Measurements from ENCODE around the gene RET.

Gene RET

DNA sequence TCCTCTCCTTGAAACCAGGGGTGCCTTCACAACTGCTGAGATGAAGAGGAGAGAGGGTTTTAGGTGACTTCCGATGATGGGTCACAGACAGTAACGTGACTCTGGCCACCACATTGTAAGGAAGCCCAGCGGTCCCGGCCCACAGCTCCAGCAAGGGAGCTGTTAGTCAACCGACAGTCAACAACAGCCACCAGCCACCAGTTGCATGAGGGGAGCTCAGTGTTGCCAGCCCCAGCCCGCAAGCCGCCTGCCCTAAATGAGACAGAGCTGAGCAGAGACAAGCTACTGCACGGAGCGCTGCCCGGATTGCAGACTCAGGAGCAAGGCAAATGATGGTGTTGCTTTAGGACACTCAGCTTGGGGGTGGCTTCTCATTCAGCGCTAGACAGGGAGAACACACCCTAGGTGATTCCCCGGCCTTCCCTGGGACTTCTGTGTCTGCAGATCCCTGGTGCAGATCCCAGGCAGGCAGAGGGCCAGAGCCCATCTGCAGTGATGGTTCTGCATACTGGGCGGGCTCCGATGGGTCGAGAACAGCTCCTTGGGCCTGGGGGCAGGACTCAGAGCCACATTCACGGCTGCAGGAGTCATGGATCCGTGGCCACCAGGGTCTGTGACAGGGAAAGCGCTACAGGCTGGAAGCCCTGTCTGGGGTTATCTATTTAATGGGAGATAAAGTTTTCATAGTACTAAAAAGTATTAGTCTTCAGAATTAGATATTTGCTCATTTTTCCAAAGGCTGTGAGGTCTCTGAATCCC, 14.3 kb upstream of the RET start:
- DNase-seq (ENCODE audit: low spot score): no peak

- no peak for DNase-seq (ENCODE audit: low spot score)
These were observed 12.4 kb upstream of the RET start for GRCh38 chr10:43064331-43065075.

- DNase-seq (ENCODE audit: low spot score): no peak
These were observed 11.6 kb upstream of the RET start for GRCh38 chr10:43065234-43065633.

GRCh38 chr10:43065761-43066160, 11.1 kb upstream of the RET start:
- DNase-seq (ENCODE audit: low spot score): no peak

- no peak for DNase-seq (ENCODE audit: low spot score)
These were observed 10.4 kb upstream of the RET start for GRCh38 chr10:43066481-43066880.

- DNase-seq (ENCODE audit: low spot score): no peak
These were observed 9.3 kb upstream of the RET start for GRCh38 chr10:43067391-43068135.

DNA sequence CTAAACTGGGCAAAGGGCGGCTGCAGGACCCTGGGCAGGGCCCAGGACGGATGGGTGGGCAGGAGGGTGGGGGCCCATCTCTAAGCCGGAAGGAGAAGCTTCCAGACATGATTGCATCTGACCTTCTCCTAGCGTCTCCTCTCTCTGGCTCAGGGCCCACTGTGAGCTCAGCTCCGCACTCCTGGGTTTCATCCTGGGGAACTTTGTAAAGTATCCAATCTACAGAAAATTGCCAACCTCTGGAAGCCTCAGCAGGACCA, 8.8 kb upstream of the RET start:
- no peak for DNase-seq (ENCODE audit: low spot score)

DNA sequence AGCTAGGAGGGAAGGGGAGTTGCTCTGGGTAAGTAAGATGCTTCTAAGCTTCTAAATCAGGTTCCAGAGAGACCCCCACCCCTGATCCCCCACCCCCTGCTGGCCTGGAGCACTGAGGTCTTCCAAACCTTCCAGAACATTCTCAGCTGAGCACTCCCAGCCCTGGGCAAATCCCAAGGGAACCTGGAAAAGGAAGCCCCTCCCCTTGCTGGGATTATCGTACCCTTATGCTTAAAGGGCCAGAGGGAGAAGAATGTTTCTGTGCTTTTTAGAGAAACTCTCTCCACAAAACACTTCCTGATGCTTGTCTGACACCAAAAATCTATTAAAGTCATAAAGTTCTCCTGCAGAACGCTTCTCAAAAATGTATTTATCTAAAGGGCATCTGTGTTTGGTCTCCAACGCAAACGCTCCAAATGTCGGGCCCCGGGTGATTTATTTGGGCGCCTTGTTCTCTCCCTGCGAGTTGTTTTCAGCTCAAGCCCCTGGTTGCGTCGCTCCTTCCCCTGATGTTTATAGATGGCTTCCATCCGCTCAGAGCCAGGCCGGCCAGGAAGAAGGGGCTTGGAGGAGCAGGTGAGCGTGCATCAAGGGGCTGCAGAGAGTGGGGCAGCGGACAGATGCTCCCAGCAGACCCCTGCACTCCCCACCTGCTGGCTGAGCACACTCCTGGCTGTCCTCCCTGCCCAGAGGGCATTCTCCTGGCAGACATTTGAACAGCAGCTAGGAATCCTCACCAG, 8.2 kb upstream of the RET start:
- DNase-seq (ENCODE audit: low spot score): no peak

DNA sequence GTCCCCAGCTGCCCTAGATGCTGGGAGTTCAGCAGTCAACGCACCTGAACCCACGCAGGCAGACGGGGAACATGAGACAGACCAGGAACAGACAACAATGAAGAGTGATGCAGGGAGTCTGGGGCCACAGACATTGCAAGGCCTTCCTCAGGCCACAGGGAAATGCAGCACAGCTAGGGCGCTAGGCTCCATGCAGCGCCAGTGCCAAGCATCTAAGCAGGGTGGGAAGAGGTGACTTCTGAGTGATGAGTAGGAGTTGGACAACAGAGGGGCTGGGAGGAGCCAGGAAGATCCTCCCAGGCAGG, 7.7 kb upstream of the RET start:
- DNase-seq (ENCODE audit: low spot score): no peak

DNA sequence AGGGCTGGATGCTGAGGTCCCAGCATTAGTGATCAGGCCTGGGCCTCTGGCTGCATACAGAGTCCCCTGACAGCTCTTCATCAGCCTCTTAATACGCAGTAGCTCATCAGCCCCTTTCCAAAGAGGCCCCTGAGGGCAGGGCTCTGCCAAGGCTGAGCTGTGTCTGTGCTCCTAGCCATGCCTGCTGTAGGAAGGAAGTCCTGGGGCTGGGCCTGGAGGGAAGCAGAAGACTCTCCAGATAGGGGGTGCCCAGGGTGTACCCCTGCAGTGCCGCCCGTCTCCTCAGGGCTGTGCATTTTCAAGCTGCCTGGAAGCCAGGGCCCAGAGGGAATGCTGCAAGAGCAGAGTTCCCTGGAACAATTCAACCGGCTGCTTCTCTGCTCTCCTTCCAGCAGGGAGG, 7.3 kb upstream of the RET start:
- no peak for DNase-seq (ENCODE audit: low spot score)

DNA sequence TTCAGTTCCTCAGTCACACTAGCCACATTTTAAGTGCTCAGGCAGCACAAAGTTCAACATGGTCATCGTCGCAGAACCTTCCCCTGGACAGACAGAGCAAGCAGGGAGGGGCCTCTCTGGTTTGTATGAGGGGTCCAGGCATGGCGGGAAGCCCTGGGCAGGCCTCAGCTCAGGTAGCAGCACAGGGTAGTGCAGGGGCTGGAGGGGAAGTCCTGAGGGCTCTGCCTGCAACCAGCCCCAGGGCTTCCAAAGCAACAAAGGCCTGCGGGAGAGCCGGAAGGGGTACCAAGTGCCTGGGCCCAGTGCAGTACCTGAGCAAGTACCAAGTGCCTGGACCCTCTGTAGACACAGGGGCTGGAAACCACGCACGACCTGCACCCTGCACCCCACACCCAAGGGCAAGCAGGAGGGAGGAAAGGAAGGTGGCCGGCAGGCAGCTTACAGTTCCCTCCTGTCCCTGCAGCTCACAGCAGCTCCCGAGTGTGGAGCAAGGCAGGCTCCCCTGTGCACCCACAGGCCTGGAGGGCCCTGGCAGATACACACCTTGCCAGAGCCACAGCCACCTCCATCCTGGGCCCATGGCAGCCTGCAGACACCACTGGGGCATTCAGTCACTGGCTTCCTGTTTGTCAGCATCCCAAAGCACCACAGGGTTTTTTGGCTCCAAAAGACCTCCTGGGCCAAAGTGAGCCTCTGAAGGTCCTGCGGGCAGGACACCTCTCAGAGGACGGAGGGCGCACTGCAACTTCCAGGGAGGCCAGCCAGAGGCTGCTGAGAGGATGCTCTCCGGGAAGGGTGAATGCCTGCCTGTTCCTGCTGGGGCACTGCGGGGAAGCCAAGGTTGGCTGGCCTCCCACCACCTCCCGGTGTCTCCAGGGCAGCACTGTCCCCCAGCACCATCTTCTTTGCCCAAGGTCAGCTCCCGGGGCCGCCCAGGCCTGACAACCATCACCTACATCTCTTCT, 6.5 kb upstream of the RET start:
- DNase-seq (ENCODE audit: low spot score): no peak

DNA sequence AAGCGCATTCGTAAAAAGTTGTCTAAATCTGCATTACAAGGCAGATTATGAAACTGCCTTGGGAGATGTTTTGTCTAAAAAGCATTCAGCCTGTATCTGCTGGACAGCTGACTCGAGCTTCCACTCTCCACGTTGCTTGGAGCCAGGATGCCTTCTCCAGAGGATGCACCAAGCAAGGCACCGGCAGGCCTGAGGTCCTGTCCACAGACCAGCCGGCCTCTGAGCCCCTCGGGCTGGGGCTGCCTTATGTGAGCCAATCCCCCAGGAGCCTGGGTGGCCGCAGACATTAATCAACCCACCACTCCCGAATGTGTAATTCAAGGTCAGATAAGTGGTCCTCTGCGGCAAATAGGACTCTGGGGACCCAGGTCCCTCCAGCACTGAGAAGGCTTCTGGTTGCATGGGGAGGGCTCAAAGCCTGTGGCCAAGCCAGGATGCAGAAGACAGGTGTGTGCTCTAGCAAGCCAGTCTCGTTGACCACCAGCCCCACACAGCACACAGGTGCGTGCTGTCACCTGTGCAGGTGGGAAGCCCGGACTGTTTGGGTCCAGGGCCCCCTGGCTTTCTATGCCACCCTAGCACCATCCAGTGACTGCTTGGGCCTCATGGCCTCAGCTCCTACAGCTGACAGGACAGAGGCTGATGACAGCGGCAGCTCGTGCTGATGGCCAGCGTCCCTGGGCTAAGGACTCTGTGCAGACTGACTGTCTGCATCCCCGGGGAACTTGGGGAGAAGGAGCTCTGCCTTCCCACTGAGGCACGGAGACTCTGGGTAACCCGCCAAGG, 4.8 kb upstream of the RET start:
- DNase-seq (ENCODE audit: low spot score): no peak

DNA sequence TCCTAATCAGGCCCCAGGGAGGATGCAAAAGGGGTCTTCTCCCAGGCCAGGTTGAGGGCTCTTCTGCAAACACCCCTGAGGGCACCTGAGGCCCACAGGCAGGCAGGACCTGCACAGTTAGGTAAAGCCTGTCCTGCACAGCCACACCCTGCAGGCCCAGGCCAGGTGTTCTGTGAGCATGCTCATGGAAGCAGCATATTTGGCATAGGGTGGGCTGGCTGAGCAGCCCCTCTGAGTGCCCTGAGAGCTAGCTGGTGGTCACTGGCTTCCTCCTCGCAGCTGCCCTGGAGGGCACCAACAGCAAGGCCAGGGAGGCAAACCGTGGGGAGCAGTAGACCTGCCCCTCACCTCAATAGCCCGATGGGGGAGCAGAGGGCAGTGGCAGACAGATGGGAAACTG, 3.7 kb upstream of the RET start:
- no peak for DNase-seq (ENCODE audit: low spot score)

DNA sequence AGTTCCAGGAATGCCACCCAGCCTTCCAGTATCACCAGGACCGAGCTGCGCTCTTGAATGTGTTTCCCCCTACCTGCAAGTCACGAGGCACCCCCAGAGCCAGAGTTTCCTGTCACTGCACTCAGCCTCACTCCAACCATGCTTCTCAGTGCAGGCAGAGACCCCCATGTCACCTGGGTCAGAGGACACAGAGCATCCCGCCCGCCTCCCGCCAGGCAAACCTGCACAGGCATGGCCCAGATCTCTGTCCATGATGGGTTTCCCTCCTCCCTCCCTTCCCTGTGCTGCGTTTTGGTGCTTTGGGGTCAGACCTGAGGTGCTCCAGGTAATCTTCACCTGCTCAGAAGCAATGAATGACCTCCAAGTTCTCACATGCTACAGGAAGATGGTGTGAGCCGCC, 3.1 kb upstream of the RET start:
- no peak for DNase-seq (ENCODE audit: low spot score)

DNA sequence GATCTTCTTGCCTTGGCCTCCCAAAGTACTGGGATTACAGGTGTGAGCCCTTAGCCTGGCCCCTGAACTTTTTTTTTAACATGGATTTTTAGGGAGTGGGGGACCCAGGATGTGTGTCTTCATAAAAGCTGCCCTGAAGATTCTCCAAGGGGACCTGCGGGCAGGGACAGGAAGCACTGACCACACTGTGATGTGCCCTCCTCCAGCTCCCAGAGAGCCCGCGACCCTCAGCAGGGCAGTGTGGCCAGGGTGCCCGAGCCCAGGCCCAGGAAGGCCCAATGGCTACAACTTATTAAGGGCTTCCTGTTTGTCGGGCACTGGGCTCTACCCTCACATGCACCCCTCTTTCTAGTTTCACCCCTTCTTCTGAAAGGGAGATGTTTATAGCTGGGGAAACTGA, 2.5 kb upstream of the RET start:
- no peak for DNase-seq (ENCODE audit: low spot score)

DNA sequence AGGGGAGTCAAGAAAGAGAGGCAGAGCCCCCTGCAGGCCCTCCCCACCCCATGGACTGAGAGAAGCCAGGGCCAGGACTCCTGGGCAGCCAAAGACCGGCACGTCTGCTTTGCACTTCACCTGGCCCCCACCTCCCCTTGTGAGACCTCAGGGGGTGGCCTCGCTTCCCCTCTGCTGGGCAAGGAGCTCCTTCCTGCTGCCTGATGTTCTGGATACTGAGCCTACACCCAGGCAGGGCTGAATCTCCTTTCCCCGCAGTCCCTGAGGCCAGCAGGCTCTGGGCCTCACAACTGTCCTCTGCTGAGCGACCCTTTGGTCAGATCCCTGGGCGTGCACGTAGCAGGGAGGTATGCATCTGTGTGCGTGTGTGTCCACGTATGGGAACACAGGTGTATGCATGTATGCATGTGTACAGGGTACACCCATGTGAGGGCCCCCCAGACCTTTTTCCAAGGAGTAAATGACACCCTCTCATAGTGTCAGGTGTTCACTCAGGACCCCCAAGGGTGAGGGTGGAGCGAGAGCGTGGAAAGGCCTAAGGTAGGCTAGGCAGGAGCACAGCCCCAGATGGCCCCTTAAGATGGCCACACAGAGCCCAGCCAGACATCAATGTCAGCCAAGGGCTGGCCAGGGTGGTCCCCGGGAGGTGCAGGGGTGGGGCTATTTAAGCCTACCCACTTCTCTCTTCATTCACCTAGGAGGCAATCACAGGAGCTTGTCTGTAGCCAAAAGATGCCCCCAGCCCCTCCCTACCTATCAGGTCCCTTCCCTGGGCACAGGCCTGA, 1.9 kb upstream of the RET start:
- no peak for DNase-seq (ENCODE audit: low spot score)

DNA sequence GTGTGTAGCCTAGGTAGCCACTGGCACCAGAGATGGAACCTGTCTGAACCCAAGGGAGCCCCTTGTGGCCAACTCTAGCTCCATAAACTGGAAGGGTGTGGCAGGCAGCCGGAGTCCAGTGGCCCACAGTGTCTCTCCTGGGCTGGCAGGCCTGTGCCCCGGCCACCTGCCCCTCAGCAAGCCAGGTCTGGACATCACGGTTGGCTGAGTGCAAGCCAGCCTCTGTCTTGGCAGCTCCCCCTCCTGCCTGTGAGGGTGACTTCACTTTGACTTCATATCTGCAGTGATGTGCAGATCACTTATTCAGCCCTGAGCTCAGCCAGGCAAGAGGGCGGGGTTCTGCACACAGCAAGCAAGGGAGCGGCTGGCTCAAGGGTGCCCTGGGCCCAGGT, 1.3 kb upstream of the RET start:
- DNase-seq (ENCODE audit: low spot score): peak; percentile 10

- DNase-seq (ENCODE audit: low spot score): no peak
These were observed 476 bp upstream of the RET start for GRCh38 chr10:43076311-43076875.

GRCh38 chr10:43077421-43078171, 727 bp downstream of the RET start:
- DNase-seq (ENCODE audit: low spot score): no peak
